ENCODE data around the gene C10orf67. TPM values are rescaled to one million over a fixed set of nuclear protein-coding genes. Genes with fewer than 3 reads are reported as not detected.

C10orf67 gene
- total RNA-seq, 1 experiment from 2014 or later, result 0.21 TPM

DNA sequence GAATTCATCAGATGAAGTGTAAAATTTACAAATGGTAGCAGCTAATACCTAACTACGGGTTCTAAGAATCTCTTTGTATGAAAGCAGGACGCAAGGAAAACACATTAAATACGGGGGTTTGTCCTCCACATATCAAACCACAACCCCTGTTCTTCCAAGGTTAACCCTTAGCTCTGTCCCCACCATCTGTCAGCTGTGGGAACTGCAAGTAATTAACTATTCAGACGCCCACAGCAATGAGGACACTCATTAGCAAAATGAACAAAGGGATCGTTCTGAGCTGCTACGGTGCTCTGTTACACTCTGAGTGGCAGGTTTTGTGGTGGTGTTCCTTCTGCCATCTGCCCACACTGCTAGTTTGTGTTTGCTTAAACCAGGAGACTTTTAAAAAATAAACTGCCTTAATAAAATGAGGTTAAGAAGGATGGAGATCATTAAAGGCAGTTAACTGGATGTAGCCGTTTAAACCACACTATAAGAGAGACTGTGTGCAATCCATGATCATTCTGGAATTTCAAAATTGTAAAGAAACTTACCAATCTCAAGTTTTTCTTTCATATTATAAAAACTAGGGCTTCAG lies 51.4 kb downstream of the C10orf67 start:
- no TSS peak for BruUV-seq (replicated peaks)
- H3K4me1 Mint-ChIP-seq (ENCODE audit: insufficient read depth, unreplicated experiment), result no peaks in the 10 kb centered on the region
- ChIA-PET POLR2A (interaction anchor here (1.1 kb wide), 1 partner anchor 41 kb away, joined by 5 read pairs; no protein-coding TSS in a partner anchor), CTCF (interaction anchor here (0.5 to 9.1 kb wide), 25 partner anchors 7 to 1228 kb away, joined by 3 to 141 read pairs (median 6); no protein-coding TSS in a partner anchor)
- TF ChIP-seq CTCF (IDR thresholded peaks at IDR 0.05; ENCODE audit: unreplicated experiment), result peak; percentile 65
- H3K36me3 Mint-ChIP-seq (ENCODE audit: insufficient read depth, unreplicated experiment), result no peaks in the 10 kb centered on the region
- peaks cover 30% of the 10 kb centered on the region for H3K27me3 Mint-ChIP-seq (ENCODE audit: insufficient read depth, unreplicated experiment)
- peak; percentile 69 for DNase-seq (ENCODE audit: unreplicated experiment)
- no peaks in the 10 kb centered on the region for H3K9me3 Mint-ChIP-seq (ENCODE audit: unreplicated experiment)
- H3K27ac Mint-ChIP-seq (ENCODE audit: low read depth, unreplicated experiment), result no peak overlapping the region
- no peak overlapping the region for H3K4me3 Mint-ChIP-seq (ENCODE audit: unreplicated experiment)
- intact Hi-C loops (cut with micrococcal nuclease), result loop anchor here (2.0 to 5.0 kb wide), 2 partner anchors 134 to 364 kb away; no protein-coding TSS in a partner anchor

DNA sequence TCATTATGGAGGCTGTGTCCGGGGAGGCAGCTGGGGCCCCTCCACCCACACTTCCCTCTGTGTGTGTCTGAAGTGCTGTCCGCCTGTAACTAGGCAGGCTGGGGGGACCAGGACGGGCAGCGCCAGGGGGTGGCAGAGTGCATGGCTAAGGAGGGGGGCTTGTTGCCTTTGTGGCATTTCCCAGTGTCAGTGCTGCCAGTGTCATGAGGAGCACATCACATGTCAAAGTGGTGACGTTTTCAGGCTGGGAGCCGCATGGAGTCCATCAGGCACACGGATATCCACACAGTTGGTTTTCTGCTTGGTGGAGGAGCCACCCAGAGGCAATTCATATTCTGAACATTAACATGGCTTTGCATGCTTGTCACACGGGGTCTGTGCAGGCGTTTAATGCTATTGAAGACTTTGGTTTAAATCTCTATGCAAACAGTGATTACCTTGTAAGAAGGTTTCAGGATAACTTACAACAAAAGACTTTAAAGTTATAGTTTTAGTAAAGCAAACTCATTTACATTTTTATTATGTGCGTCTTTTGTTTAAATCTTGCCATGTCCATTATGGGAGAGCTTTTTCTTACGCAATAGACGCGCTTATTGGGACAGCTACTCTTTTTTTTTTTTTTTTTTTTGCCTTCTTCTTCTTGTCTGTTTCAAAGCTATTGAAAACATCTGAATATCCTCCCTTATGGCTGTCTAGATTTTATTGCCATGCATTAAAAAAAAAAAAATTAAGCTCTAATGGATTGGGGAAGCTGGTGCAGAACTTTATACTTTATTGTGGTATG lies 52.9 kb downstream of the C10orf67 start:
- Mint-ChIP-seq H3K4me3 (ENCODE audit: unreplicated experiment) (no peak overlapping the region), H3K4me1 (ENCODE audit: insufficient read depth, unreplicated experiment) (no peaks in the 10 kb centered on the region), H3K27me3 (ENCODE audit: insufficient read depth, unreplicated experiment) (peaks cover 30% of the 10 kb centered on the region), H3K27ac (ENCODE audit: low read depth, unreplicated experiment) (no peak overlapping the region), H3K36me3 (ENCODE audit: insufficient read depth, unreplicated experiment) (no peaks in the 10 kb centered on the region), H3K9me3 (ENCODE audit: unreplicated experiment) (no peaks in the 10 kb centered on the region)
- intact Hi-C loops (cut with micrococcal nuclease), result loop anchor here (2.0 to 5.0 kb wide), 2 partner anchors 133 to 366 kb away; no protein-coding TSS in a partner anchor
- ChIA-PET CTCF (interaction anchor here (0.6 to 9.1 kb wide), 10 partner anchors 11 to 882 kb away, joined by 3 to 141 read pairs (median 4); no protein-coding TSS in a partner anchor), POLR2A (interaction anchor here (0.5 to 1.1 kb wide), 3 partner anchors 9 to 102 kb away, joined by 3 to 5 read pairs (median 3); no protein-coding TSS in a partner anchor)
- TF ChIP-seq CTCF (IDR thresholded peaks at IDR 0.05; ENCODE audit: unreplicated experiment), result no peak
- no TSS peak for BruUV-seq (replicated peaks)
- no peak for DNase-seq (ENCODE audit: unreplicated experiment)

GRCh38 chr10:23284674-23285335 lies 59.8 kb downstream of the C10orf67 start:
- ChIA-PET POLR2A (interaction anchor here (0.6 kb wide), 1 partner anchor 245 kb away, joined by 3 read pairs; no protein-coding TSS in a partner anchor), CTCF (interaction anchor here (0.6 to 1.8 kb wide), 3 partner anchors 9 to 127 kb away, joined by 3 to 11 read pairs (median 4); no protein-coding TSS in a partner anchor)
- no peak overlapping the region for H3K4me3 Mint-ChIP-seq (ENCODE audit: unreplicated experiment)
- intact Hi-C loops (cut with micrococcal nuclease), result no loop called here
- H3K36me3 Mint-ChIP-seq (ENCODE audit: insufficient read depth, unreplicated experiment), result no peaks in the 10 kb centered on the region
- no peak overlapping the region for H3K27ac Mint-ChIP-seq (ENCODE audit: low read depth, unreplicated experiment)
- DNase-seq (ENCODE audit: unreplicated experiment), result no peak
- BruUV-seq (replicated peaks), result no TSS peak
- H3K27me3 Mint-ChIP-seq (ENCODE audit: insufficient read depth, unreplicated experiment), result peaks cover 35% of the 10 kb centered on the region
- H3K9me3 Mint-ChIP-seq (ENCODE audit: unreplicated experiment), result no peaks in the 10 kb centered on the region
- peaks cover 5% of the 10 kb centered on the region for H3K4me1 Mint-ChIP-seq (ENCODE audit: insufficient read depth, unreplicated experiment)
- TF ChIP-seq CTCF (IDR thresholded peaks at IDR 0.05; ENCODE audit: unreplicated experiment), result no peak
